Upper lobe of left lung (tissue), 6 donors: ENCODE results near the gene PTPN2. TPM values are rescaled to one million over a fixed set of nuclear protein-coding genes. Genes with fewer than 3 reads are reported as not detected.

Experiments used
- ATAC-seq, 2 donors: fragments of 200-7000 bp; cut with Tn5 transposase; one replicate each; pipeline ENCODE4 v1.9.1; 2022; ENCODE audit warnings: mild to moderate bottlenecking in 2 of 2, moderate library complexity in 2 of 2; ENCODE audit not compliant: low FRiP score in 2 of 2
- DNase-seq, 2 donors: peaks; one replicate each; pipeline ENCODE4 v3.0.0-alpha.2; 2019 to 2020
- H3K27ac ChIP-seq, 4 donors: fragments of 200-600 bp; sonication (generic); one replicate each; pipeline ENCODE4 v1.5.1; 2016 to 2019
- H3K27me3 ChIP-seq, 4 donors: fragments of 200-600 bp; sonication (generic); one replicate each; pipeline ENCODE4 v1.5.1; 2017 to 2019
- H3K36me3 ChIP-seq, 4 donors: fragments of 200-600 bp; sonication (generic); one replicate each; pipeline ENCODE4 v1.5.1; 2016 to 2019
- H3K4me1 ChIP-seq, 4 donors: fragments of 200-600 bp; sonication (generic); one replicate each; pipeline ENCODE4 v1.5.1; 2018 to 2019
- H3K4me3 ChIP-seq, 4 donors: fragments of 200-600 bp; sonication (generic); one replicate each; pipeline ENCODE4 v1.5.1; 2017 to 2019; ENCODE audit warnings: mild to moderate bottlenecking in 2 of 4, moderate library complexity in 1 of 4
- H3K9me3 ChIP-seq, 4 donors: fragments of 200-600 bp; sonication (generic); one replicate each; pipeline ENCODE4 v1.5.1; 2018 to 2019
- EP300 ChIP-seq, 4 donors: sonication (generic); formaldehyde crosslinking; IDR thresholded peaks; one replicate each; pipeline ENCODE4 v1.5.1; 2017; ENCODE audit warnings: antibody characterized with exemption in 4 of 4, control low read depth in 2 of 4
- POLR2A ChIP-seq, 4 donors: fragments of 450-650 bp; IDR thresholded peaks; one replicate each; pipeline ENCODE4 v1.5.1; 2016 to 2017; ENCODE audit warnings: antibody characterized with exemption in 4 of 4, mild to moderate bottlenecking in 2 of 4
- POLR2AphosphoS5 ChIP-seq, 2 donors: sonication (generic); formaldehyde crosslinking; IDR thresholded peaks; one replicate each; pipeline ENCODE4 v1.5.1; 2017; ENCODE audit warnings: antibody characterized with exemption in 2 of 2
- WGBS, 2 donors: methylation state at CpG; one replicate each; pipeline ENCODE4 v1.1.5; 2017 to 2018; 5-methylcytosine and 5-hydroxymethylcytosine counted together
- total RNA-seq, 6 donors: library from RNA; depleted of rRNA in 4 of 6; stranded (reverse); fragments of >200 nt in 4 of 6; gene quantifications; one replicate each; pipeline versions ENCODE4 v1.1.0 to v1.2.1, GENCODE V29; 2016 to 2021
- TF ChIP-seq, protein P1 (sequence below), 6 experiments: fragments of 450-650 bp in 4 of 6; fragments of 200-600 bp in 2 of 6; sonication (generic) in 2 of 6; IDR thresholded peaks; one replicate each; pipeline ENCODE4 v1.5.1; 2016 to 2019; ENCODE audit warnings: antibody characterized with exemption in 6 of 6
- donor health status: DM: no; HTN: no; CAD: no; lungs with moderate emphysema.
- donor health status: DM: no; HTN: yes; CAD: no; lungs with severe emphysema.

Gene PTPN2
- 100 to 1,000 TPM in 1 of 6 donors, 10 to 100 TPM in 5; 31.9 to 119 (median 54.0) TPM for total RNA-seq

GRCh38 chr18:12883684-12884405 lies at the start of gene PTPN2:
Gene PTPN2, minus strand, starts transcription at chr18:12884237. Its CDS starts 96 bp downstream, at chr18:12884141.
- whole genome bisulfite sequencing, 2 donors = 0 to 3% methylated on average over 22 to 29 of the region's 97 CpGs
- H3K4me1 ChIP-seq = peaks cover 34 to 46% (median 41%) of the 10 kb centered on the region in 4 donors
- peak within 1 kb of the TSS; percentile 64 to 85 (median 74) for H3K4me3 ChIP-seq

GRCh38 chr18:12933327-12933726 lies 49.3 kb upstream of the PTPN2 start:
- Histone ChIP-seq H3K27me3 (no peaks in the 10 kb centered on the region), H3K4me3 (no peak overlapping the region), H3K4me1 (peaks cover 0 to 10% (median 0%) of the 10 kb centered on the region in 4 donors), H3K9me3 (no peaks in the 10 kb centered on the region), H3K27ac (no peak overlapping the region), H3K36me3 (no peaks in the 10 kb centered on the region)
- TF ChIP-seq, protein P1, sequence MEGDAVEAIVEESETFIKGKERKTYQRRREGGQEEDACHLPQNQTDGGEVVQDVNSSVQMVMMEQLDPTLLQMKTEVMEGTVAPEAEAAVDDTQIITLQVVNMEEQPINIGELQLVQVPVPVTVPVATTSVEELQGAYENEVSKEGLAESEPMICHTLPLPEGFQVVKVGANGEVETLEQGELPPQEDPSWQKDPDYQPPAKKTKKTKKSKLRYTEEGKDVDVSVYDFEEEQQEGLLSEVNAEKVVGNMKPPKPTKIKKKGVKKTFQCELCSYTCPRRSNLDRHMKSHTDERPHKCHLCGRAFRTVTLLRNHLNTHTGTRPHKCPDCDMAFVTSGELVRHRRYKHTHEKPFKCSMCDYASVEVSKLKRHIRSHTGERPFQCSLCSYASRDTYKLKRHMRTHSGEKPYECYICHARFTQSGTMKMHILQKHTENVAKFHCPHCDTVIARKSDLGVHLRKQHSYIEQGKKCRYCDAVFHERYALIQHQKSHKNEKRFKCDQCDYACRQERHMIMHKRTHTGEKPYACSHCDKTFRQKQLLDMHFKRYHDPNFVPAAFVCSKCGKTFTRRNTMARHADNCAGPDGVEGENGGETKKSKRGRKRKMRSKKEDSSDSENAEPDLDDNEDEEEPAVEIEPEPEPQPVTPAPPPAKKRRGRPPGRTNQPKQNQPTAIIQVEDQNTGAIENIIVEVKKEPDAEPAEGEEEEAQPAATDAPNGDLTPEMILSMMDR (IDR thresholded peaks at IDR 0.05) = no peak
- TF ChIP-seq POLR2AphosphoS5 (IDR thresholded peaks at IDR 0.05) = no peak
- TF ChIP-seq POLR2A (IDR thresholded peaks at IDR 0.05) = no peak
- no peak for TF ChIP-seq EP300 (IDR thresholded peaks at IDR 0.05)
- no peak for ATAC-seq
- no peak for DNase-seq

More at GRCh38 chr18:12883684-12884405, at the start of gene PTPN2:
- Histone ChIP-seq H3K9me3 (no peaks in the 10 kb centered on the region), H3K27me3 (no peaks in the 10 kb centered on the region), H3K36me3 (no peaks in the 10 kb centered on the region), H3K27ac (peak within 1 kb of the TSS; percentile 94 to 100 (median 98))
- TF ChIP-seq POLR2A (IDR thresholded peaks at IDR 0.05) (peak; percentile 83 to 99 (median 95)), EP300 (IDR thresholded peaks at IDR 0.05) (no peak), POLR2AphosphoS5 (IDR thresholded peaks at IDR 0.05) (peak; percentile 96 to 97)
- TF ChIP-seq, protein P1 (IDR thresholded peaks at IDR 0.05) = peak in 1 of 6 experiments; percentile 2
- DNase-seq (peak; percentile 95 to 98), ATAC-seq (peak; percentile 94 to 95)

DNA sequence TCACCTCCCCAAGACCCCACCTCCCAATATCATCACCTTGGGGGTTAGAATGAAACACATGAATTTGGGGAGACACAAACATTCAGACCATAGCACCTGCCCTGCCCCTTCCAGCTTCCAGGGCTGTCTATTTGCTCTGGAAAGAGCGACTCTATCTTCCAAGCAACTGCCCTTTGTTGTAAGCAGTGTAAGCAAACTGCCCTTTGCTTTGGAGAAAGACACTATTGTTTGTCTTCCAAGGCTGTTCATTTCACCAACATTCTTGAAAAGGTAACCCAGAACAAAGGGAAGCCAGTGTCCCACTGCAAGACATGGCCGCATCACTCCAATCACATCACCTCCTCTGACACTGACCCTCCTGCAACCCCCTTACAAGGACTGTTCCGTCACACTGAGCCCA lies 46.9 kb upstream of the PTPN2 start:
- DNase-seq (no peak), ATAC-seq (no peak)
- Histone ChIP-seq H3K27me3 (no peaks in the 10 kb centered on the region), H3K36me3 (no peaks in the 10 kb centered on the region), H3K27ac (no peak overlapping the region), H3K4me1 (peaks cover 0 to 10% (median 0%) of the 10 kb centered on the region in 4 donors), H3K4me3 (no peak overlapping the region), H3K9me3 (no peaks in the 10 kb centered on the region)
- 68 to 90% methylated on average over 3 of the region's 3 CpGs for WGBS, 2 donors
- TF ChIP-seq, protein P1 (IDR thresholded peaks at IDR 0.05) = no peak
- TF ChIP-seq EP300 (IDR thresholded peaks at IDR 0.05) = no peak
- TF ChIP-seq POLR2A (IDR thresholded peaks at IDR 0.05) = no peak
- no peak for TF ChIP-seq POLR2AphosphoS5 (IDR thresholded peaks at IDR 0.05)

DNA sequence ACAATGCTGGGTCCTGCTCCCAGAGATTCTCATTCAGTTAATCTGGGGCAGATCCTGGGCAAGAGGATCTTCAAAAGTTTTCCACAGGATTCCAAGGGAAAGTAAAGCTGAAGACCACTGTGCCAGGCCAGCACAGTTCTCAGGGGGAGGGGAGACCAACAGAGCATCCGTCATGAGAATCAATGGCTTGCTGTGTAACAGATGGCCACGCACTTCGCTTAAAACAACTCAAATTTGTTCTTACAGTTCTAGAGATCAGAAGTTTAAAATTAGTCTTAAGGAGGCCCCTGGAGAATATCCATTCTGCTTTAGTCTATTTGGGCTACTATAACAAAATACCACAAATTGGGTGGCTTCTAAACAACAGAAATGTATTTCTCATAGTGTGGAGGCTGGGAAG lies 46.3 kb upstream of the PTPN2 start:
- Histone ChIP-seq H3K36me3 (no peaks in the 10 kb centered on the region), H3K4me3 (no peak overlapping the region), H3K4me1 (peaks cover 0 to 10% (median 0%) of the 10 kb centered on the region in 4 donors), H3K9me3 (no peaks in the 10 kb centered on the region), H3K27ac (no peak overlapping the region), H3K27me3 (no peaks in the 10 kb centered on the region)
- WGBS, 2 donors = 88 to 90% methylated on average over 3 of the region's 3 CpGs
- ATAC-seq = no peak
- TF ChIP-seq EP300 (IDR thresholded peaks at IDR 0.05) = no peak
- TF ChIP-seq POLR2A (IDR thresholded peaks at IDR 0.05) = no peak
- TF ChIP-seq POLR2AphosphoS5 (IDR thresholded peaks at IDR 0.05) = no peak
- TF ChIP-seq, protein P1 (IDR thresholded peaks at IDR 0.05) = no peak
- DNase-seq = no peak
